ENCODE measurements around the gene C1QC.

The C1QC gene

GRCh38 chr1:22611530-22611947 lies 31.9 kb upstream of the C1QC start:
- no peak overlapping the region for H3K4me3 ChIP-seq (ENCODE audit: low read depth, low read length)
- no peak for TF ChIP-seq CTCF (IDR thresholded peaks at IDR 0.05; ENCODE audit: borderline replicate concordance, insufficient read depth, low read depth, low read length)

- TF ChIP-seq CTCF (IDR thresholded peaks at IDR 0.05; ENCODE audit: borderline replicate concordance, insufficient read depth, low read depth, low read length): no peak
- no peak overlapping the region for H3K4me3 ChIP-seq (ENCODE audit: low read depth, low read length)
These were observed 30.5 kb upstream of the C1QC start for GRCh38 chr1:22612671-22613571.

- no peak overlapping the region for H3K4me3 ChIP-seq (ENCODE audit: low read depth, low read length)
- no peak for TF ChIP-seq CTCF (IDR thresholded peaks at IDR 0.05; ENCODE audit: borderline replicate concordance, insufficient read depth, low read depth, low read length)
These were observed 29.9 kb upstream of the C1QC start for GRCh38 chr1:22613572-22613918.

GRCh38 chr1:22613951-22614350 lies 29.5 kb upstream of the C1QC start:
- TF ChIP-seq CTCF (IDR thresholded peaks at IDR 0.05; ENCODE audit: borderline replicate concordance, insufficient read depth, low read depth, low read length): no peak
- H3K4me3 ChIP-seq (ENCODE audit: low read depth, low read length): no peak overlapping the region

GRCh38 chr1:22615886-22616285 lies 27.5 kb upstream of the C1QC start:
- H3K4me3 ChIP-seq (ENCODE audit: low read depth, low read length): no peak overlapping the region
- no peak for TF ChIP-seq CTCF (IDR thresholded peaks at IDR 0.05; ENCODE audit: borderline replicate concordance, insufficient read depth, low read depth, low read length)

- TF ChIP-seq CTCF (IDR thresholded peaks at IDR 0.05; ENCODE audit: borderline replicate concordance, insufficient read depth, low read depth, low read length): no peak
- H3K4me3 ChIP-seq (ENCODE audit: low read depth, low read length): no peak overlapping the region
These were observed 26.9 kb upstream of the C1QC start for GRCh38 chr1:22616571-22616970.

- no peak overlapping the region for H3K4me3 ChIP-seq (ENCODE audit: low read depth, low read length)
- TF ChIP-seq CTCF (IDR thresholded peaks at IDR 0.05; ENCODE audit: borderline replicate concordance, insufficient read depth, low read depth, low read length): no peak
These were observed 25.4 kb upstream of the C1QC start for GRCh38 chr1:22618056-22618455.
